ENCODE results near the gene DLX1. TPM values are rescaled to one million over a fixed set of nuclear protein-coding genes. Genes with fewer than 3 reads are reported as not detected.
"Not testable (repeated sequence)": the region's sequence is repeated elsewhere in the genome, so short reads cannot be mapped to it uniquely, and the experiment has no call there.

DLX1 gene
- total RNA-seq, 6 donors from 2014 or later: not detected

GRCh38 chr2:172066394-172066886 is 18.9 kb upstream of the DLX1 start:
- Histone ChIP-seq H3K36me3 (no peaks in the 10 kb centered on the region), H3K27ac (no peak overlapping the region), H3K27me3 (no peaks in the 10 kb centered on the region), H3K4me3 (no peak overlapping the region), H3K9me3 (no peaks in the 10 kb centered on the region), H3K4me1 (no peaks in the 10 kb centered on the region)
- 80 to 82% methylated on average over 4 of the region's 4 CpGs for WGBS, 2 donors
- DNase-seq (no peak), ATAC-seq (ENCODE audit: low FRiP score in 2 of 2) (no peak)
- TF ChIP-seq POLR2A (IDR thresholded peaks at IDR 0.05) (no peak), CTCF (IDR thresholded peaks at IDR 0.05) (no peak), POLR2AphosphoS5 (IDR thresholded peaks at IDR 0.05) (no peak), EP300 (IDR thresholded peaks at IDR 0.05) (no peak)

- H3K27ac ChIP-seq; H3K36me3 ChIP-seq; H3K4me1 ChIP-seq; ATAC-seq (ENCODE audit: low FRiP score in 2 of 2); H3K27me3 ChIP-seq; DNase-seq; H3K4me3 ChIP-seq; H3K9me3 ChIP-seq: not testable (repeated sequence)
- 93 to 94% methylated on average over 4 of the region's 4 CpGs for WGBS, 2 donors
These were observed 17.4 kb upstream of the DLX1 start for GRCh38 chr2:172067905-172068304.

GRCh38 chr2:172070936-172071335 is 14.4 kb upstream of the DLX1 start:
- H3K27ac ChIP-seq: no peak overlapping the region
- no peaks in the 10 kb centered on the region for H3K9me3 ChIP-seq
- H3K4me1 ChIP-seq: no peaks in the 10 kb centered on the region
- H3K27me3 ChIP-seq: no peaks in the 10 kb centered on the region
- no peak overlapping the region for H3K4me3 ChIP-seq
- WGBS, 2 donors: 81 to 92% methylated on average over 1 of the region's 1 CpG
- DNase-seq (no peak), ATAC-seq (ENCODE audit: low FRiP score in 2 of 2) (no peak)
- no peak for TF ChIP-seq EP300 (IDR thresholded peaks at IDR 0.05)
- no peak for TF ChIP-seq CTCF (IDR thresholded peaks at IDR 0.05)
- TF ChIP-seq POLR2A (IDR thresholded peaks at IDR 0.05): no peak
- TF ChIP-seq POLR2AphosphoS5 (IDR thresholded peaks at IDR 0.05): no peak
- no peaks in the 10 kb centered on the region for H3K36me3 ChIP-seq

GRCh38 chr2:172072303-172072702 is 13.0 kb upstream of the DLX1 start:
- Histone ChIP-seq H3K36me3 (no peaks in the 10 kb centered on the region), H3K27ac (no peak overlapping the region), H3K9me3 (no peaks in the 10 kb centered on the region), H3K4me3 (no peak overlapping the region), H3K27me3 (no peaks in the 10 kb centered on the region), H3K4me1 (no peaks in the 10 kb centered on the region)
- WGBS, 2 donors: 86 to 91% methylated on average over 3 of the region's 3 CpGs
- TF ChIP-seq POLR2AphosphoS5 (IDR thresholded peaks at IDR 0.05) (no peak), EP300 (IDR thresholded peaks at IDR 0.05) (no peak), CTCF (IDR thresholded peaks at IDR 0.05) (no peak), POLR2A (IDR thresholded peaks at IDR 0.05) (no peak)
- no peak for DNase-seq
- ATAC-seq (ENCODE audit: low FRiP score in 2 of 2): no peak

- H3K9me3 ChIP-seq: no peaks in the 10 kb centered on the region
These were observed 12.6 kb upstream of the DLX1 start for GRCh38 chr2:172072706-172073105.

More at GRCh38 chr2:172072706-172073105, 12.6 kb upstream of the DLX1 start:
- DNase-seq (no peak), ATAC-seq (ENCODE audit: low FRiP score in 2 of 2) (no peak)
- no peaks in the 10 kb centered on the region for H3K36me3 ChIP-seq
- H3K27ac ChIP-seq: no peak overlapping the region
- no peak for TF ChIP-seq EP300 (IDR thresholded peaks at IDR 0.05)
- no peak for TF ChIP-seq POLR2A (IDR thresholded peaks at IDR 0.05)
- no peak for TF ChIP-seq POLR2AphosphoS5 (IDR thresholded peaks at IDR 0.05)
- no peak for TF ChIP-seq CTCF (IDR thresholded peaks at IDR 0.05)
- H3K4me1 ChIP-seq: no peaks in the 10 kb centered on the region
- no peak overlapping the region for H3K4me3 ChIP-seq
- H3K27me3 ChIP-seq: no peaks in the 10 kb centered on the region
- 100% methylated on average over 2 of the region's 2 CpGs for WGBS, 2 donors

Data from upper lobe of left lung (tissue), 6 donors.